Mucosa of descending colon (tissue), 3 donors: ENCODE results near the gene PRKX. TPM values are rescaled to one million over a fixed set of nuclear protein-coding genes. Genes with fewer than 3 reads are reported as not detected.
"Not testable (repeated sequence)": the region's sequence is repeated elsewhere in the genome, so short reads cannot be mapped to it uniquely, and the experiment has no call there.

Experiments
- ATAC-seq: fragments of 200-7000 bp; cut with Tn5 transposase; one replicate; pipeline ENCODE4 v1.9.1; 2020; ENCODE audit warnings: mild to moderate bottlenecking, moderate library complexity
- DNase-seq, 3 donors: peaks; one replicate each; pipeline ENCODE4 v3.0.0-alpha.2; 2020
- H3K36me3 ChIP-seq: fragments of 200-600 bp; one replicate; pipeline ENCODE4 v1.8.0; 2021; ENCODE audit warnings: low read depth, mild to moderate bottlenecking
- H3K4me1 ChIP-seq: fragments of 200-600 bp; one replicate; pipeline ENCODE4 v1.8.0; 2021; ENCODE audit warnings: low read depth, mild to moderate bottlenecking
- H3K4me3 ChIP-seq: fragments of 200-600 bp; one replicate; pipeline ENCODE4 v1.8.0; 2021; ENCODE audit warnings: mild to moderate bottlenecking
- H3K9me3 ChIP-seq: fragments of 200-600 bp; one replicate; pipeline ENCODE4 v1.8.0; 2021; ENCODE audit warnings: mild to moderate bottlenecking
- intact Hi-C, 2 donors: fragments of 100-400 bp; cut with DNase I in 1 of 2; cut with micrococcal nuclease in 1 of 2; formaldehyde crosslinking; loops; one replicate each; pipeline versions ENCODE4 v1.11.0 to v1.11.1; 2022; cut with DNase I, micrococcal nuclease
- total RNA-seq, 3 donors: library from RNA; stranded (reverse); fragmentation: NEBNext Ultra II Directional in 2 of 3; extraction: Animal tissue kit (Norgen Biotek cat#: 25700) in 2 of 3; gene quantifications; one replicate each; pipeline versions ENCODE4 v1.2.1 to v1.2.4, GENCODE V29; 2021 to 2023
- TF ChIP-seq, protein P1 (sequence below): fragments of 200-600 bp; IDR thresholded peaks from one replicate; pipeline ENCODE4 v1.8.0; 2022; ENCODE audit warnings: antibody characterized with exemption, mild to moderate bottlenecking
- donor health status: DM: no; HTN: no; CAD: no; lungs with moderate emphysema.
- donor health status: DM: no; HTN: no; CAD: no.
- donor health status: DM: no; HTN: yes; CAD: no.

PRKX gene
- total RNA-seq, 3 donors from 2014 or later, result 10.5 to 22.4 (median 21.5) TPM

DNA sequence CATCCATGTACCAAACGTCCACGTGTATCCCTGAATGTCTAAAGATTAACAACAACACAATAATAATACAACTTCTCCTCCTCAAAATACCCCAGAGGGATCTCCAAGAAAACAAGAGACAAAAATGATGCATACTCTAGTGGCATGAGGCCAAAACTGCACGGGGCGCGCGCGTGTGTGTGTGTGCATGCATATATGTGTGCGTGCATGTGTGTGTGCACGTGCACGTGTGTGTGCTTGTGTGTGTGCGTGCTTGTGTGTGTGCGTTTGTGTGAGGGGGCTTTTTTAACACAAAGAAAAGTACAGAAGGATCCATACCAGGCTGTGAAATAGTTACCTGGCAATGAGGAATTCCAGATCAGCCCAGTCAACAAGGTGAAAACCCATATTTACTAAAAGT lies 48.5 kb downstream of the PRKX start:
- Histone ChIP-seq H3K4me3 (no peak overlapping the region), H3K4me1 (no peaks in the 10 kb centered on the region), H3K36me3 (no peaks in the 10 kb centered on the region), H3K9me3 (no peaks in the 10 kb centered on the region)
- ATAC-seq, result no peak
- TF ChIP-seq, protein P1, sequence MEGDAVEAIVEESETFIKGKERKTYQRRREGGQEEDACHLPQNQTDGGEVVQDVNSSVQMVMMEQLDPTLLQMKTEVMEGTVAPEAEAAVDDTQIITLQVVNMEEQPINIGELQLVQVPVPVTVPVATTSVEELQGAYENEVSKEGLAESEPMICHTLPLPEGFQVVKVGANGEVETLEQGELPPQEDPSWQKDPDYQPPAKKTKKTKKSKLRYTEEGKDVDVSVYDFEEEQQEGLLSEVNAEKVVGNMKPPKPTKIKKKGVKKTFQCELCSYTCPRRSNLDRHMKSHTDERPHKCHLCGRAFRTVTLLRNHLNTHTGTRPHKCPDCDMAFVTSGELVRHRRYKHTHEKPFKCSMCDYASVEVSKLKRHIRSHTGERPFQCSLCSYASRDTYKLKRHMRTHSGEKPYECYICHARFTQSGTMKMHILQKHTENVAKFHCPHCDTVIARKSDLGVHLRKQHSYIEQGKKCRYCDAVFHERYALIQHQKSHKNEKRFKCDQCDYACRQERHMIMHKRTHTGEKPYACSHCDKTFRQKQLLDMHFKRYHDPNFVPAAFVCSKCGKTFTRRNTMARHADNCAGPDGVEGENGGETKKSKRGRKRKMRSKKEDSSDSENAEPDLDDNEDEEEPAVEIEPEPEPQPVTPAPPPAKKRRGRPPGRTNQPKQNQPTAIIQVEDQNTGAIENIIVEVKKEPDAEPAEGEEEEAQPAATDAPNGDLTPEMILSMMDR, result no peak
- no peak for DNase-seq
- intact Hi-C loops, result no loop called here

DNA sequence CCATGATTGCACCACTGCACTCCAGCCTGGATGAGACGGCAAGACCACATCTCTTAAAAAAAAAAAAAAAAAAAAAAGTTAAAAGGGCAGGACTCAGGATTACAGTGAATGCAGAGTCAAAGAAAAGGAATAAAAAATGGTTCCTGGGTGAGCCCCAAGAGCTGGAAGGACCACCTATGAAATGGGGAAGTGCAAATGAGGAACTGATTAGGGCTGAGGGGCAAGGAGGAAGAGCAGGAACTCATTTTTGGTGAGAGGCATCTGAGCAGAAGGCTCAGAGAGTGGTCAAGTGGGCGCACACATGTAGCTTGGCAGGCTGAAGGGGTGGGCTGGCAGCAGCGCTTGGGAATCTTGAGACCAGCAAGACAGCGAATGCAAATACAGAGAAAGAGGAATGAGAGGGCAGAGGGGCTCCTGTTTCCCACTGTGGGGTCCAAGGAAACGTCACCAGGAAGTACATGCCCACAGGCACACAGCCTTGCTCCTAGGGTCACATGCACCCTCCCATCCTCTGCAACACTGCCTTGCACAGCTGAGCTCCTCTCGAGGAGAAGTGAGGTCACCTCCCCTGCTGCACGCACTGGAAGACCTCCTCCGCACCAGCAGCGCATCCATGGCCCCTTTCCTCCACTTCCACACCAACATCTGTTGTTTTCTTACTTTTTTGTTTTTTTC lies 49.7 kb downstream of the PRKX start:
- H3K36me3 ChIP-seq, H3K4me3 ChIP-seq, H3K9me3 ChIP-seq, DNase-seq, intact Hi-C loops, H3K4me1 ChIP-seq: not testable (repeated sequence)
- ATAC-seq, result peak; percentile 57

DNA sequence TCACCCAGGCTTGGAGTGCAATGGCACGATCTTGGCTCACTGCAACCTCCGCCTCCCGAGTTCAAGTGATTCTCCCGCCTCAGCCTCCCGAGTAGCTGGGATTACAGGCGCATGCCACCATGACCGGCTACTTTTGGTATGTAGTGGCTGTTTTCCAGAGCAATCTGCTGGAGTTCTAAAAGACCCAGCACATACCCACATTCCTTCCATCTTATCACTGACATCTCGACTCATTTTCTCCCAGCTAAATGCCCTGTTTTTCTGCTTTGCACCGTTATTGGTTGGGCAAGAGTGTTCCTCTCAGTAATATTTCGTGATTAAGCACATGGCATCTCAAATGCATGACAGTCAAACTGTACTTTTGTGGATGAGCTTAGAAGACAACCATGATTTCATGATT lies 53.7 kb downstream of the PRKX start:
- Histone ChIP-seq H3K9me3 (no peaks in the 10 kb centered on the region), H3K4me3 (no peak overlapping the region), H3K4me1 (no peaks in the 10 kb centered on the region), H3K36me3 (no peaks in the 10 kb centered on the region)
- DNase-seq, result no peak
- intact Hi-C loops, result no loop called here
- TF ChIP-seq, protein P1, result no peak
- ATAC-seq, result no peak

DNA sequence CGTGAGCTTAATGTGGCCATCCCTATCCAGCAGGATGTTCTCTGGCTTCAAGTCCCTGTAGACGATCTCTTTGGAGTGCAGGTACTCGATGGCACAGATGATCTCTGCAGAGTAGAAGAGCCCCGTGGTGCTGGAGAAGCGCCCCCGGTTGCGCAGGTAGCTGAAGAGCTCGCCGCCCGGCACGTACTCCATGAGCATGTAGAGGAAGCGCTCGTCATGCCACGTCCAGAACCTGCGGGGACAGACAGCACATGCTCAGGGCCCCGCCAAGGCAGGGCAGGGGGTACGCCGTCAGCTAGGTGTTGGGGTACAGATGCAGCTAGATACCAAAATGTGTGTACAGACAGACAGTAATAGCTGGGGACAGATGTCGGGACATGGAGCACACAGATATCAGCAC lies 58.3 kb downstream of the PRKX start:
- intact Hi-C loops, result no loop called here
- no peaks in the 10 kb centered on the region for H3K36me3 ChIP-seq
- no peaks in the 10 kb centered on the region for H3K9me3 ChIP-seq
- DNase-seq (no peak), ATAC-seq (no peak)
- TF ChIP-seq, protein P1, result no peak
- no peak overlapping the region for H3K4me3 ChIP-seq
- no peaks in the 10 kb centered on the region for H3K4me1 ChIP-seq

DNA sequence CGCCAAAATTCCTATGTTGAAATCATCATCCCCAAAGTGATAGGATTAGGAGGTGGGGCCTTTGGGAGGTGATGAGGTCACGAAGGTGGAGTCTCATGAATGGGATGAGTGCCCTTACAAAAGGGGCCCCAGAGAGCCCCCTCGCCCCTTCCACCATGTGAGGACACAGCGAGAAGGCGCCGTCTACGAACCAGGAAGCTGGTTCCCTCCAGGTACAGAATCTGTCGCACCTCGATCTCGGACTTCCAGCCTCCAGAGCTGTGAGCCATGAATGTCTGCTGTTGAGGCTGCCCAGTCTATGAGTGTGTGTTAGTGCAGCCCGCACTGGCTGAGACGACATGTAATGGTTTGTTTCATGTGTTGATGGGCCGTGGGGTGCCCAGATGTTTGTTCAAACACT lies 60.3 kb downstream of the PRKX start:
- H3K9me3 ChIP-seq, result no peaks in the 10 kb centered on the region
- TF ChIP-seq, protein P1, result no peak
- DNase-seq (no peak), ATAC-seq (no peak)
- H3K4me1 ChIP-seq, result no peaks in the 10 kb centered on the region
- H3K36me3 ChIP-seq, result no peaks in the 10 kb centered on the region
- H3K4me3 ChIP-seq, result no peak overlapping the region
- intact Hi-C loops, result no loop called here

DNA sequence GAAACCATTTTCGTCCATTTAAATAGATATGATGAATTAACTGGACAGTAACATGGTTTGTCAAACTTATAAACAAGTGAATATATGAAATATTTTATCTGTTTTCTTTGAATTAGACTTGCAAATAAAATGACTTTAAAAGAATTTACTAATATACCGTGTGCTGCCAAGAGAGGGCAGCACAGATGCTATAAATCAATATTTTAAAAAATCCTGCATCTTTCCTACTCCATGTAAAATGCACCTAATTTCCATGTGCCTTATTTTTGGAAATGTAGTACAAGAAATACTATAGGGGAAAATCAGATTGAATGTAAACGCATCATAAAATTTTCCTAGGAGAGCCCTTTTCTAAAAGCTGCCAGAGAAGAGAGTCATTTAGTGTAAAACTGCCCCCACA lies 62.2 kb downstream of the PRKX start:
- no peaks in the 10 kb centered on the region for H3K4me1 ChIP-seq
- no peaks in the 10 kb centered on the region for H3K9me3 ChIP-seq
- ATAC-seq, result peak; percentile 49
- TF ChIP-seq, protein P1, result no peak
- DNase-seq, result peak in 1 of 3 donors; percentile 41
- intact Hi-C loops, result no loop called here
- H3K36me3 ChIP-seq, result no peaks in the 10 kb centered on the region
- H3K4me3 ChIP-seq, result no peak overlapping the region
